ENCODE measurements around the gene CA5B.
"Not testable (repeated sequence)": the region's sequence is repeated elsewhere in the genome, so short reads cannot be mapped to it uniquely, and the experiment has no call there.

GRCh38 chrX:15759886-15760285, 21.8 kb downstream of the CA5B start:
- not testable (repeated sequence) for TF ChIP-seq YY1 (IDR thresholded peaks at IDR 0.05; ENCODE audit: insufficient read depth, insufficient read length); ZNF274 (IDR thresholded peaks at IDR 0.05; ENCODE audit: low read depth, low read length); SUZ12 (IDR thresholded peaks at IDR 0.05; ENCODE audit: extremely low read depth, insufficient read depth, insufficient read length)
